Subcutaneous adipose tissue (tissue), 4 donors: ENCODE measurements around the gene C1orf53. TPM values are rescaled to one million over a fixed set of nuclear protein-coding genes. Genes with fewer than 3 reads are reported as not detected.

Experiments
- CTCF ChIP-seq: fragments of 450-650 bp; IDR thresholded peaks from one replicate; pipeline ENCODE4 v1.5.1; 2016; ENCODE audit warnings: low read depth, mild to moderate bottlenecking, control low read depth, antibody characterized with exemption, moderate library complexity
- total RNA-seq, 4 donors: library from RNA; depleted of rRNA; stranded (reverse); fragments of >200 nt; gene quantifications; one replicate each; pipeline ENCODE4 v1.1.0, GENCODE V29; 2016

The C1orf53 gene
- total RNA-seq, 4 donors from 2014 or later, result 3.7 to 8.5 (median 7.0) TPM

DNA sequence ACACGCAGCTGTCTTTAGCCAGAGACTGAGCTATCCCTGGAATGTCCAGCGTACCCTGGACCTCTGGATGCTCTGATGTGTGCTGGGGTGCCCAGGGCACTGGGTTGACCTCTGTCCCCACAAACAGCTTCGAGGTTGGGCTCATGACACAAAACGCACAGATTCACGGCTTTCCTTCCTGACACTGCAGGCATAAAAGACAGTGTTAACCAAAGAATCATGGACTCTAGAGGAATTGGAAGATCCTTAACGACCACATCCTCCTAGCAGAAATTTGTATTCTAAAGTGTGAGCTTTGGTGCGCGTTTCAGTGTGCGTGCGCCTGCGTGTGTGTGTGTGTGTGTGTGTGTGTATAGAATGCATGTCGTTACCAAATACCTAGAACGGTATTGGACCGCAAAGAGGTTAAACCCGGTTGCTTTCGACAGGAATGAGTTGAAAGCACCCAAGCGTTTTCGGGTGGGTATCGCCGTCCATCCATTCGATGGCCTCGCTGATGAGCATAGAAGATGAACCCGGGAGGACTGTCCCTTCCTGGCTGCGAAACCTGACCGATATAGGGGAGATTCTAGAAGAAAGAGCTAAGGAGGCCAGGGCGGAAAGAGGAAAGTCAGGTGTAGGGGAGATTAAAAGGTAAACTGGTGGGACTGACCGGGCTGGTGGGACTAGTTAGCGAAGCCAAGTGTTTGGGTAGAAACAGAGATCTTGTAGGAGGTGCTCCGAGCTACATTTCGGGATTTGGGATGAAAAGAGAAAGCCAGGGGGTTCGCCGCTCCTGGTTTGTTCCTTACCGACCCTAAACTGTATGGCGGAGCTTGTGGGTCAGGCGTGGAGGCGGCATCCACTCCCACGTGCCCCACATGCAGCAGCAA, 7.9 kb downstream of the C1orf53 start:
- no peak for TF ChIP-seq CTCF

DNA sequence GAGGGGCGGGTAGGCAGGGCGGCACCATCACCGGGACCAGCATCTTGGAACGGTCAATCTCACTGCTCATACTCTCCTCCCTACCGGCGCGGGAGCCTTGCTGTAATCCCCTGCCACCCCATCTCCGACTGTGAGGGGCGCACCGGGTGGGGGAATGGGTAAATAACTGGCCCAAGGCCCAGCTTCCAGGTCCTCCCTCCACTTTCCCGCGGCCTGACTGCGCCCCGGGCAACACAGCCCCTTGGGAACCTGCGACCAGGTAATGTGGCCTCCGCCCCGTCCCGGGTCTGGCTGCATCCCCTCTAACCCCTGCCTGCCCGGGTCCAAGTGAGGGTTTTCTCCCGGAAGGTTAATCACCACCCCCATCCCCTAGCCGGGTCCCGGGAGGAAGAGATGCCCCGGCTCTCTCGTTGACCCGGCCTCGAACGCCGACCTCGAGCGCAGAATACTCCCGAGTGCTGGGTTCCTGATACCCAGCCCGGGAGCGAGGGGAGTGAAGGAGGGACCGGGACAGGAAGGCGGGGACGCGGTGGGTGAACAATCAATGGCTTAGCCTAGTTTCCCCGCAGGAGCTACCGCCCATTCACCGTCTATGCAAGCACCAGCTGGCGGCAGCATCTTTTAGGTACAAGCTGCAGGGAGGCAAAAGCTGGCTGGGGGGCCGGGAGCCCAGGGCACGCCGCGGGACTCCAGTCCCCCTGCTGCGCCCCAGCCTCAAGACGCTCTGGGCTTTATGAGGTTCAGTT, 8.9 kb downstream of the C1orf53 start:
- no peak for TF ChIP-seq CTCF

DNA sequence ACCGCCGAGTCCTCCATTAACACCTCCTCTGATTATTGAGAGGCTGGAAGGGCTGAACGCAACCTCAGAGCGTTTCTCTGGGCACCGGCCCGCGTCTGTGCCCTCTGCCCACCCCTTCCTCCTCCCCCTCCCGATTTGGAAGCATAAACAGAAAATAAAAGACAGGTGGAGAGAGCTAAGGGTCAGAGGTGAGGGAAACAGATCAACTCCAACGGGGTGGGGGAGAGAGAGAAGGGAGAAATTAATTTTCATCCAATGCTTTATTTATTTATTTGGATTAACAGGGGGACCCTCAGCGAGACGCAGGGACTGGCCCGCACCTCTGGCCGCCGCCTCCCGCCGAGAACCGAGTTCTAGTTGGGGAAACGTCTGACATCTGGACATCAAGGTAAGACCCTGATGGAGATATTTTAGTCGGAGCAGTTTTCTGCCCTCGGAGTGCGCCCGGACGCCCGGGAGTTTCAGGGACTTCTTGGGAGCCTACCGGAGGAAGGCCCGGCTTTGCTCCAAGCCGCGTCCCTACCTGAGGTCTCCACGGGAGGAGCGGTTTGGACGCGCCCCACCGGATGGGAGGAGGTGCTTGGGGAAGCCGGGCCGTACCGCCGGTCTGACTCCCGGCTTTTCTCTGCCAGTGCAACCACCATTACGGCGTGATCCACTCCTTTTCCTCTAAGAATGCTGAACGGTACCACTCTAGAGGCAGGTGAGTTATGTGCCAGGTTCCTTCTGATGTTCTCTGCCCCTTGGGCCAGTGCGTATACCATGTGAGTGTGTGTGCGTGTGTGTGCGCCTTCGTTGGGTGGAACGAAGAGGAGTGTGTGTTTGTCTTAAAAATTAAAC, 9.6 kb downstream of the C1orf53 start:
- TF ChIP-seq CTCF, result no peak

DNA sequence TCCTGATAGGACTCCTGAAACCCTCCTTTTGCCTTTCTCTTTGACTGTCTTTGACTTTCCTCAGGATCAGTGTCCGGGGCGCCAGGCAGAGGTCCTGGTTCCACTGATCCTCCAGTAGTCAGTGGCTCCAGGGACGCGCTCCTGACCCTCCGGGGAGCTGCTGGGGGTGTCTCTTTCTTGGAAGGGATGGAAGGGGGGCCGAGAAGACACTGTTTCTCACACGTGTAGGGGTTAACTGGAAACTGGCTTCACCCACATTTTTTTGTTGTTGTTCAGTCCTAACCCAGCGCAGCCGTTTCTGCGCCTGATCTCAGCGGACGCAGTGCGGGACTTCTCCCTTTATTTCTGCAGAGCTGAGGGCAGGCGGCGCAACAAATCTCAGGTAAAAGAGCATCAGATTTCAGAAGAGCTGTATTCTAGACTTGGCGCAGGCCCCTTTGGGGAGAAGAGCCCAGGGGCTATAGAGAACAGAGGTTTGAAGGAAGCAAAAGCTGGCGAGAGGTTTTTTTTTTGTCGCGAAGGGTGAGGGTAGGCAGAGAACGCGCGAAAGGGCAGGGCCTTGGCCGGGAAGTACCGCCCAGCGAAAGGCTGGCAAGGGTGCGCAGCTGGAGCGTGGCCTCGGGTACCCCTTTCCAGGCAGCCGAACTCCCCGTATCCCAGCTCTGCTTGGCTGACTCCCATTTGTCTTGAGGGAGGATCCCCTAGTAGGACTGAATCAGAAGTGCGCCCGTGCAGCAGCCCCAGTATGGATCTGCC, 10.5 kb downstream of the C1orf53 start:
- TF ChIP-seq CTCF, result no peak

GRCh38 chr1:197913495-197914276, 11.3 kb downstream of the C1orf53 start:
- TF ChIP-seq CTCF, result no peak

GRCh38 chr1:197914510-197914909, 12.1 kb downstream of the C1orf53 start:
- TF ChIP-seq CTCF, result no peak
